HEK293 (cell line): Measurements from ENCODE around the gene PIK3R5.

Source experiments
- CTCF ChIA-PET: fragments of 350-600 bp; formaldehyde crosslinking; extraction: SDS; loops from one replicate; lab custom pipeline; 2021; ENCODE audit warnings: antibody characterized with exemption; lab: Yijun Ruan, JAX
- POLR2A ChIA-PET: fragments of 300-600 bp; formaldehyde crosslinking; extraction: SDS; loops from one replicate; lab custom pipeline; 2020; ENCODE audit warnings: antibody characterized with exemption, inconsistent platforms; lab: Yijun Ruan, JAX
- H3K27ac ChIP-seq: fragments of 200-500 bp; sonication (Bioruptor generic); 2 replicates; pipeline ENCODE4 v1.5.1; 2014; ENCODE audit warnings: low read depth, low read length, control low read depth, inconsistent platforms; ENCODE audit errors: extremely low read depth
- H3K36me3 ChIP-seq, 2 experiments: fragments of 200-500 bp in 1 of 2; sonication (Bioruptor generic) in 1 of 2; 1 replicate in 1 of 2; 2 replicates in 1 of 2; pipeline ENCODE4 v1.5.1; 2014 to 2017; ENCODE audit warnings: inconsistent platforms in 2 of 2, low read length in 2 of 2; ENCODE audit not compliant: control insufficient read depth in 2 of 2, insufficient read depth in 1 of 2
- H3K4me1 ChIP-seq: fragments of 200-500 bp; sonication (Bioruptor generic); 2 replicates; pipeline ENCODE4 v1.5.1; 2014; ENCODE audit warnings: mild to moderate bottlenecking, low read length, inconsistent platforms; ENCODE audit not compliant: control insufficient read depth, insufficient read depth
- H3K4me3 ChIP-seq: 2 replicates; pipeline ENCODE4 v1.5.1; 2011; ENCODE audit warnings: low read depth, mild to moderate bottlenecking, control low read depth, low read length, moderate library complexity
- H3K9me3 ChIP-seq: fragments of 200-500 bp; sonication (Bioruptor generic); 2 replicates; pipeline ENCODE4 v1.5.1; 2014; ENCODE audit warnings: low read depth, low read length, inconsistent platforms; ENCODE audit not compliant: control insufficient read depth, insufficient read depth
- AEBP2 ChIP-seq: fragments of 450-650 bp; formaldehyde crosslinking; IDR thresholded peaks from 2 replicates; pipeline ENCODE4 v1.5.1; 2016; ENCODE audit warnings: missing biosample characterization, missing genetic modification characterization, borderline replicate concordance
- IKZF3 ChIP-seq: fragments of 450-650 bp; IDR thresholded peaks from 2 replicates; pipeline ENCODE4 v1.5.0; 2018; ENCODE audit warnings: missing biosample characterization, mild to moderate bottlenecking, missing genetic modification characterization, moderate library complexity
- KLF1 ChIP-seq: fragments of 450-650 bp; formaldehyde crosslinking; IDR thresholded peaks from 2 replicates; pipeline ENCODE4 v1.5.1; 2016; ENCODE audit warnings: missing biosample characterization, missing genetic modification characterization
- KLF10 ChIP-seq: fragments of 450-650 bp; IDR thresholded peaks from 2 replicates; pipeline ENCODE4 v1.5.1; 2018; ENCODE audit warnings: missing biosample characterization, mild to moderate bottlenecking, missing genetic modification characterization
- SALL2 ChIP-seq: fragments of 450-650 bp; formaldehyde crosslinking; IDR thresholded peaks from 2 replicates; pipeline ENCODE4 v1.5.0; 2017; ENCODE audit warnings: missing biosample characterization, mild to moderate bottlenecking, missing genetic modification characterization, borderline replicate concordance
- SCRT2 ChIP-seq: fragments of 450-650 bp; formaldehyde crosslinking; IDR thresholded peaks from 2 replicates; pipeline ENCODE4 v1.5.1; 2016; ENCODE audit warnings: missing biosample characterization, missing genetic modification characterization
- YY2 ChIP-seq: fragments of 450-650 bp; formaldehyde crosslinking; IDR thresholded peaks from 2 replicates; pipeline ENCODE4 v1.5.1; 2016; ENCODE audit warnings: missing biosample characterization, missing genetic modification characterization
- ZBTB6 ChIP-seq: fragments of 450-650 bp; formaldehyde crosslinking; IDR thresholded peaks from 2 replicates; pipeline ENCODE4 v1.5.1; 2017; ENCODE audit warnings: missing biosample characterization, missing genetic modification characterization
- ZNF23 ChIP-seq: fragments of 450-650 bp; formaldehyde crosslinking; IDR thresholded peaks from 2 replicates; pipeline ENCODE4 v1.5.1; 2016; ENCODE audit warnings: missing biosample characterization, missing genetic modification characterization, borderline replicate concordance
- ZNF248 ChIP-seq: fragments of 450-650 bp; formaldehyde crosslinking; IDR thresholded peaks from 2 replicates; pipeline ENCODE4 v1.5.1; 2017; ENCODE audit warnings: missing biosample characterization, missing genetic modification characterization
- ZNF302 ChIP-seq: fragments of 450-650 bp; formaldehyde crosslinking; IDR thresholded peaks from 2 replicates; pipeline ENCODE4 v1.5.1; 2016; ENCODE audit warnings: missing biosample characterization, missing genetic modification characterization, low read depth
- ZNF311 ChIP-seq: fragments of 450-650 bp; formaldehyde crosslinking; IDR thresholded peaks from 2 replicates; pipeline ENCODE4 v1.5.1; 2017; ENCODE audit warnings: missing biosample characterization, missing genetic modification characterization, borderline replicate concordance
- ZNF354C ChIP-seq: fragments of 450-650 bp; formaldehyde crosslinking; IDR thresholded peaks from 2 replicates; pipeline ENCODE4 v1.5.1; 2016; ENCODE audit warnings: missing biosample characterization, missing genetic modification characterization, low read depth, borderline replicate concordance
- ZNF514 ChIP-seq: fragments of 450-650 bp; formaldehyde crosslinking; IDR thresholded peaks from 2 replicates; pipeline ENCODE4 v1.5.1; 2016; ENCODE audit warnings: missing biosample characterization, missing genetic modification characterization
- ZNF555 ChIP-seq: fragments of 450-650 bp; formaldehyde crosslinking; conservative IDR thresholded peaks from 2 replicates; pipeline ENCODE4 v1.5.1; 2017; ENCODE audit warnings: missing biosample characterization, mild to moderate bottlenecking, missing genetic modification characterization, inconsistent platforms
- ZNF830 ChIP-seq: fragments of 450-650 bp; IDR thresholded peaks from 2 replicates; pipeline ENCODE4 v1.5.0; 2018; ENCODE audit warnings: missing biosample characterization, missing genetic modification characterization, low read depth, mild to moderate bottlenecking, moderate library complexity
- TF ChIP-seq, protein P1 (sequence below): fragments of 450-650 bp; formaldehyde crosslinking; IDR thresholded peaks from 2 replicates; pipeline ENCODE4 v1.5.1; 2016; ENCODE audit warnings: missing biosample characterization, missing genetic modification characterization
- TF ChIP-seq, protein P2 (sequence below): fragments of 450-650 bp; formaldehyde crosslinking; IDR thresholded peaks from 2 replicates; pipeline ENCODE4 v1.5.1; 2016; ENCODE audit warnings: missing biosample characterization, missing genetic modification characterization
- TF ChIP-seq, protein P3 (sequence below): fragments of 450-650 bp; formaldehyde crosslinking; IDR thresholded peaks from 2 replicates; pipeline ENCODE4 v1.5.1; 2016; ENCODE audit warnings: missing biosample characterization, missing genetic modification characterization

Gene PIK3R5

DNA sequence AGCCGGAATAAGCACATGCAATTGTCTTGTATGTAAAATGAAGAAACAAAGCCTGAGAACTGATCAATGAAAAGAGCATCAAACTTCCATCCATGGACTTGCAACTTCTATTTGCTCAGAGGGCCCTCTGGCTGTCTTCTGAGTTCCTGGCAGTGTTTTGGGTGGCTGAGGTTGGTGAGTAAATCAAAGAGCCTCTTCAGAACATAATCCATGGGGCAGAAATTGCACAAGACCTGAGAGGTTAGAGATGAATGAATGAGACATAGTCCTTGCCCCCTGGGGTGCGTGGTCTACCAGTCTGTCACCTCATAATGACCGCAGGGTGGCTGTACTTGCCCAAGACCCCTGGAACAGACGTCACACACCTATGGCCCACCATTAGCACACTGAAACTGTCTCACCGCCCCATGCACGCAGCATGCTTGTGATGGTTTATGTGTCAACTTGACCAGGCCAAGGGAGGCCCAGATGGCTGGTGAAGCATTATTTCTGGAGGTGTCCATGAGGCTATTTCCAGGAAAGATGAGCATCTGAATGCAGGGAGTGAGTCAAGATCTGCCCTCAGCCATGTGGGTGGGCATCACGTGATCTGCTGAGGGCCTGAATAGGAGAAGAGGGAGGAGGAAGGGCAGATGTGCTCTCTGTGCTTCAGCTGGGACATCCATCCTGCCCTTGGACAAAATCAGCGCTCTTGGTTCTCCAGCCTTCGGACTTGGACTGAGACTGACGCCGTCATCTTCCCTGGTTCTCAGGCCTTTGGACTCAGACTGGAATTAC lies 106.3 kb downstream of the PIK3R5 start:
- no peak overlapping the region for H3K27ac ChIP-seq
- CTCF ChIA-PET, result interaction anchor here (1.0 to 1.2 kb wide), 2 partner anchors 27 to 29 kb away, joined by 3 to 4 read pairs; no protein-coding TSS in a partner anchor
- POLR2A ChIA-PET, result no interaction called here
- H3K9me3 ChIP-seq, result no peaks in the 10 kb centered on the region
- TF ChIP-seq ZNF248 (tag by site-specific recombination) (no peak), ZNF354C (tag by site-specific recombination) (no peak), KLF10 (tag by site-specific recombination) (no peak), ZNF311 (no peak), ZNF514 (no peak), ZNF830 (tag by site-specific recombination) (no peak), IKZF3 (tag by site-specific recombination) (no peak), AEBP2 (tag by site-specific recombination) (no peak), ZNF555 (no peak), SALL2 (tag by site-specific recombination) (no peak), ZNF302 (tag by site-specific recombination) (no peak), SCRT2 (tag by site-specific recombination) (no peak), ZNF23 (tag by site-specific recombination) (no peak), KLF1 (tag by site-specific recombination) (no peak), YY2 (tag by site-specific recombination) (no peak), ZBTB6 (tag by site-specific recombination) (no peak)
- TF ChIP-seq, protein P1, sequence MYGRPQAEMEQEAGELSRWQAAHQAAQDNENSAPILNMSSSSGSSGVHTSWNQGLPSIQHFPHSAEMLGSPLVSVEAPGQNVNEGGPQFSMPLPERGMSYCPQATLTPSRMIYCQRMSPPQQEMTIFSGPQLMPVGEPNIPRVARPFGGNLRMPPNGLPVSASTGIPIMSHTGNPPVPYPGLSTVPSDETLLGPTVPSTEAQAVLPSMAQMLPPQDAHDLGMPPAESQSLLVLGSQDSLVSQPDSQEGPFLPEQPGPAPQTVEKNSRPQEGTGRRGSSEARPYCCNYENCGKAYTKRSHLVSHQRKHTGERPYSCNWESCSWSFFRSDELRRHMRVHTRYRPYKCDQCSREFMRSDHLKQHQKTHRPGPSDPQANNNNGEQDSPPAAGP, result no peak
- TF ChIP-seq, protein P2, sequence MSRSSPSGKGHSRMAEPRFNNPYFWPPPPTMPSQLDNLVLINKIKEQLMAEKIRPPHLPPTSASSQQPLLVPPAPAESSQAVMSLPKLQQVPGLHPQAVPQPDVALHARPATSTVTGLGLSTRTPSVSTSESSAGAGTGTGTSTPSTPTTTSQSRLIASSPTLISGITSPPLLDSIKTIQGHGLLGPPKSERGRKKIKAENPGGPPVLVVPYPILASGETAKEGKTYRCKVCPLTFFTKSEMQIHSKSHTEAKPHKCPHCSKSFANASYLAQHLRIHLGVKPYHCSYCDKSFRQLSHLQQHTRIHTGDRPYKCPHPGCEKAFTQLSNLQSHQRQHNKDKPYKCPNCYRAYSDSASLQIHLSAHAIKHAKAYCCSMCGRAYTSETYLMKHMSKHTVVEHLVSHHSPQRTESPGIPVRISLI (tag by site-specific recombination), result no peak
- TF ChIP-seq, protein P3, sequence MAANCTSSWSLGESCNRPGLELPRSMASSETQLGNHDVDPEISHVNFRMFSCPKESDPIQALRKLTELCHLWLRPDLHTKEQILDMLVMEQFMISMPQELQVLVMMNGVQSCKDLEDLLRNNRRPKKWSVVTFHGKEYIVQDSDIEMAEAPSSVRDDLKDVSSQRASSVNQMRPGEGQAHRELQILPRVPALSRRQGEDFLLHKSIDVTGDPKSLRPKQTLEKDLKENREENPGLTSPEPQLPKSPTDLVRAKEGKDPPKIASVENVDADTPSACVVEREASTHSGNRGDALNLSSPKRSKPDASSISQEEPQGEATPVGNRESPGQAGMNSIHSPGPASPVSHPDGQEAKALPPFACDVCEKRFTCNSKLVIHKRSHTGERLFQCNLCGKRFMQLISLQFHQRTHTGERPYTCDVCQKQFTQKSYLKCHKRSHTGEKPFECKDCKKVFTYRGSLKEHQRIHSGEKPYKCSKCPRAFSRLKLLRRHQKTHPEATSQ (tag by site-specific recombination), result no peak
- no peaks in the 10 kb centered on the region for H3K36me3 ChIP-seq
- no peak overlapping the region for H3K4me3 ChIP-seq
- no peaks in the 10 kb centered on the region; the same call in 1 of the 2 replicates for H3K4me1 ChIP-seq
